Body of pancreas (tissue), 4 donors: ENCODE measurements around the gene MAPK9. TPM values are rescaled to one million over a fixed set of nuclear protein-coding genes. Genes with fewer than 3 reads are reported as not detected.
A peak's percentile ranks its signal among the peaks of the same experiment; 100 is the strongest.

ENCODE experiments used
- ATAC-seq: fragments of 150-250 bp; one replicate; pipeline ENCODE4 v1.9.1; 2016
- DNase-seq, 4 donors: peaks; one replicate each; pipeline ENCODE4 v3.0.0-alpha.2; 2019
- H3K27ac ChIP-seq, 4 donors: fragments of 200-600 bp; sonication (generic); 1 replicate in 3 of 4; 2 replicates in 1 of 4; pipeline versions ENCODE4 v1.5.1 to v1.6.1; 2016 to 2019; ENCODE audit warnings: mild to moderate bottlenecking in 1 of 4, mixed read lengths in 1 of 4, moderate library complexity in 1 of 4
- H3K27me3 ChIP-seq, 2 donors: fragments of 200-600 bp; sonication (generic); one replicate each; pipeline ENCODE4 v1.6.0; 2016; ENCODE audit warnings: mild to moderate bottlenecking in 1 of 2
- H3K36me3 ChIP-seq, 2 donors: fragments of 200-600 bp; sonication (generic); replicated peaks in 1 of 2; 2 replicates each; pipeline ENCODE4 v1.5.1; 2016; ENCODE audit warnings: low read depth in 2 of 2; ENCODE audit not compliant: insufficient read depth in 1 of 2
- H3K4me1 ChIP-seq: fragments of 200-600 bp; sonication (generic); one replicate; pipeline ENCODE4 v1.6.0; 2016
- H3K4me3 ChIP-seq, 2 donors: fragments of 200-600 bp; sonication (generic); 1 replicate in 1 of 2; 2 replicates in 1 of 2; pipeline ENCODE4 v1.5.1; 2016 to 2019
- H3K9me3 ChIP-seq, 3 donors: fragments of 200-600 bp; sonication (generic); 1 replicate in 2 of 3; 2 replicates in 1 of 3; pipeline ENCODE4 v1.5.1; 2016
- CTCF ChIP-seq, 7 experiments: fragments of 450-650 bp in 4 of 7; fragments of 200-600 bp in 3 of 7; sonication (generic) in 3 of 7; IDR thresholded peaks; one replicate each; pipeline ENCODE4 v1.5.1; 2016 to 2019; ENCODE audit warnings: antibody characterized with exemption in 7 of 7
- POLR2A ChIP-seq, 3 donors: fragments of 450-650 bp; IDR thresholded peaks; one replicate each; pipeline ENCODE4 v1.6.1; 2016; ENCODE audit warnings: antibody characterized with exemption in 3 of 3, mild to moderate bottlenecking in 2 of 3
- WGBS, 2 donors: methylation state at CpG; one replicate each; pipeline ENCODE4 v1.1.5; 2017; 5-methylcytosine and 5-hydroxymethylcytosine counted together
- intact Hi-C: fragments of 100-400 bp; cut with DNase I; formaldehyde crosslinking; loops from one replicate; pipeline ENCODE4 v1.15.1; 2023
- total RNA-seq, 2 donors: library from RNA; depleted of rRNA; stranded (reverse); fragments of >200 nt; gene quantifications; one replicate each; pipeline ENCODE4 v1.1.0, GENCODE V29; 2016

Gene MAPK9
- total RNA-seq, 2 donors from 2014 or later: 20.4 to 33.2 TPM

- 90 to 93% methylated on average over 3 to 6 of the region's 6 CpGs for WGBS, 2 donors
- TF ChIP-seq POLR2A (IDR thresholded peaks at IDR 0.05) (no peak), CTCF (IDR thresholded peaks at IDR 0.05) (no peak)
- H3K9me3 ChIP-seq: no peaks in the 10 kb centered on the region
- no peak for DNase-seq
- no peak overlapping the region for H3K4me3 ChIP-seq
- peaks cover 35% of the 10 kb centered on the region for H3K4me1 ChIP-seq
- no peak for ATAC-seq
- intact Hi-C loops: no loop called here
- H3K27me3 ChIP-seq: no peaks in the 10 kb centered on the region
- H3K27ac ChIP-seq: no peak overlapping the region
- no peaks in the 10 kb centered on the region for H3K36me3 ChIP-seq
These were observed 42.3 kb upstream of the MAPK9 start for GRCh38 chr5:180334176-180334575.

GRCh38 chr5:180333661-180334060, 41.8 kb upstream of the MAPK9 start:
- no peaks in the 10 kb centered on the region for H3K36me3 ChIP-seq
- H3K27me3 ChIP-seq: no peaks in the 10 kb centered on the region
- no peak for ATAC-seq
- intact Hi-C loops: no loop called here
- H3K4me3 ChIP-seq: no peak overlapping the region
- DNase-seq: no peak
- H3K27ac ChIP-seq: no peak overlapping the region
- WGBS, 2 donors: 77 to 79% methylated on average over 3 to 4 of the region's 4 CpGs
- H3K4me1 ChIP-seq: peaks cover 35% of the 10 kb centered on the region
- H3K9me3 ChIP-seq: no peaks in the 10 kb centered on the region
- TF ChIP-seq POLR2A (IDR thresholded peaks at IDR 0.05) (no peak), CTCF (IDR thresholded peaks at IDR 0.05) (no peak)

GRCh38 chr5:180332861-180333260, 41.0 kb upstream of the MAPK9 start:
- no peak for TF ChIP-seq POLR2A (IDR thresholded peaks at IDR 0.05)
- no peak for TF ChIP-seq CTCF (IDR thresholded peaks at IDR 0.05)
- H3K27ac ChIP-seq: no peak overlapping the region

GRCh38 chr5:180332051-180332517, 40.2 kb upstream of the MAPK9 start:
- peaks cover 35% of the 10 kb centered on the region for H3K4me1 ChIP-seq
- TF ChIP-seq POLR2A (IDR thresholded peaks at IDR 0.05) (no peak), CTCF (IDR thresholded peaks at IDR 0.05) (peak; percentile 11 to 41 (median 33))
- 2 to 3% methylated on average over 9 to 12 of the region's 13 CpGs for WGBS, 2 donors
- DNase-seq (peak; percentile 68 to 83 (median 76)), ATAC-seq (peak; percentile 70)
- peak overlapping the region in 1 of 4 donors; percentile 66 for H3K27ac ChIP-seq
- H3K4me3 ChIP-seq: no peak overlapping the region
- H3K9me3 ChIP-seq: no peaks in the 10 kb centered on the region
- no peaks in the 10 kb centered on the region for H3K36me3 ChIP-seq
- H3K27me3 ChIP-seq: no peaks in the 10 kb centered on the region
- intact Hi-C loops: no loop called here

More at GRCh38 chr5:180332861-180333260, 41.0 kb upstream of the MAPK9 start:
- 74 to 97% methylated on average over 3 of the region's 3 CpGs for WGBS, 2 donors
- Histone ChIP-seq H3K27me3 (no peaks in the 10 kb centered on the region), H3K4me3 (no peak overlapping the region), H3K36me3 (no peaks in the 10 kb centered on the region), H3K9me3 (no peaks in the 10 kb centered on the region), H3K4me1 (peaks cover 35% of the 10 kb centered on the region)
- intact Hi-C loops: no loop called here
- DNase-seq (no peak), ATAC-seq (no peak)

GRCh38 chr5:180331647-180331950, 39.7 kb upstream of the MAPK9 start:
- 44 to 50% methylated on average over 5 to 7 of the region's 7 CpGs for WGBS, 2 donors
- no peak for DNase-seq

More at GRCh38 chr5:180331647-180331950, 39.7 kb upstream of the MAPK9 start:
- intact Hi-C loops: no loop called here
- TF ChIP-seq POLR2A (IDR thresholded peaks at IDR 0.05) (no peak), CTCF (IDR thresholded peaks at IDR 0.05) (no peak)
- Histone ChIP-seq H3K36me3 (no peaks in the 10 kb centered on the region), H3K27ac (peak overlapping the region in 3 of 4 donors; percentile 43 to 66 (median 59)), H3K4me1 (peaks cover 31% of the 10 kb centered on the region), H3K9me3 (no peaks in the 10 kb centered on the region), H3K27me3 (no peaks in the 10 kb centered on the region), H3K4me3 (no peak overlapping the region)
- ATAC-seq: no peak
